KMS-11 (cell line): ENCODE data around the gene STK4.

ENCODE experiments used
- H2AFZ ChIP-seq: fragments of 200-600 bp; sonication (generic); 2 replicates; pipeline ENCODE4 v1.6.1; 2016; ENCODE audit warnings: antibody characterized with exemption, mixed run types, low read depth
- H3K27ac ChIP-seq: fragments of 200-600 bp; sonication (generic); 2 replicates; pipeline ENCODE4 v1.6.1; 2016; ENCODE audit warnings: mild to moderate bottlenecking, mixed run types
- H3K27me3 ChIP-seq: fragments of 200-600 bp; sonication (generic); 2 replicates; pipeline ENCODE4 v1.6.1; 2017; ENCODE audit warnings: mild to moderate bottlenecking, low read depth, mixed run types, moderate library complexity; ENCODE audit not compliant: insufficient read depth
- H3K36me3 ChIP-seq: fragments of 200-600 bp; sonication (generic); 2 replicates; pipeline ENCODE4 v1.6.1; 2017; ENCODE audit warnings: mild to moderate bottlenecking, mixed run types; ENCODE audit not compliant: insufficient read depth
- H3K4me1 ChIP-seq: fragments of 200-600 bp; sonication (generic); 2 replicates; pipeline ENCODE4 v1.6.1; 2016; ENCODE audit warnings: mild to moderate bottlenecking, low read depth, mixed run types; ENCODE audit not compliant: poor library complexity, severe bottlenecking
- H3K4me2 ChIP-seq: fragments of 200-600 bp; sonication (generic); 2 replicates; pipeline ENCODE4 v1.7.0; 2016; ENCODE audit warnings: mild to moderate bottlenecking, mixed run types
- H3K4me3 ChIP-seq: fragments of 200-600 bp; sonication (generic); IDR thresholded peaks from 2 replicates; pipeline ENCODE4 v1.6.1; 2017; ENCODE audit warnings: low read depth, low read length, mixed read lengths; ENCODE audit not compliant: insufficient read depth
- H3K79me2 ChIP-seq: fragments of 200-600 bp; sonication (generic); 2 replicates; pipeline ENCODE4 v1.6.1; 2016; ENCODE audit warnings: low read depth, mixed run types; ENCODE audit not compliant: insufficient read depth
- H3K9ac ChIP-seq: fragments of 200-600 bp; sonication (generic); 2 replicates; pipeline ENCODE4 v1.6.1; 2016; ENCODE audit warnings: mild to moderate bottlenecking, mixed run types
- H4K20me1 ChIP-seq: fragments of 200-600 bp; sonication (generic); 2 replicates; pipeline ENCODE4 v1.6.1; 2016; ENCODE audit warnings: mild to moderate bottlenecking, mixed run types; ENCODE audit not compliant: insufficient read depth
- CTCF ChIP-seq: fragments of 200-600 bp; sonication (generic); conservative IDR thresholded peaks from 2 replicates; pipeline ENCODE4 v1.6.1; 2017; ENCODE audit warnings: low read depth, mild to moderate bottlenecking, antibody characterized with exemption, low read length, moderate library complexity, mixed read lengths

The STK4 gene

GRCh38 chr20:45044084-45044573 is 77.8 kb downstream of the STK4 start:
- Histone ChIP-seq H3K4me2 (peak overlapping the region; percentile 1; the same call in 1 of the 2 replicates), H4K20me1 (no peaks in the 10 kb centered on the region), H3K36me3 (no peaks in the 10 kb centered on the region), H3K79me2 (peaks cover 32% of the 10 kb centered on the region; the same call in 1 of the 2 replicates), H3K9ac (no peak overlapping the region), H3K4me3 (no peak overlapping the region), H3K27ac (0 out of 2 replicates have a peak overlapping the region, but pooled peaks have one; percentile 4), H2AFZ (no peak overlapping the region), H3K4me1 (peaks cover 84% of the 10 kb centered on the region), H3K27me3 (no peaks in the 10 kb centered on the region)
- TF ChIP-seq CTCF, result peak; percentile 96

- H2AFZ ChIP-seq, result no peak overlapping the region
- no peak for TF ChIP-seq CTCF
- H3K9ac ChIP-seq, result no peak overlapping the region
- H3K27me3 ChIP-seq, result no peaks in the 10 kb centered on the region
- no peak overlapping the region for H3K4me3 ChIP-seq
- no peaks in the 10 kb centered on the region for H3K36me3 ChIP-seq
- 0 out of 2 replicates have a peak overlapping the region, but pooled peaks have one; percentile 4 for H3K27ac ChIP-seq
- peaks cover 36% of the 10 kb centered on the region; the same call in 1 of the 2 replicates for H3K79me2 ChIP-seq
- H4K20me1 ChIP-seq, result no peaks in the 10 kb centered on the region
- H3K4me2 ChIP-seq, result peak overlapping the region; percentile 1; the same call in 1 of the 2 replicates
- peaks cover 85% of the 10 kb centered on the region for H3K4me1 ChIP-seq
Measured at GRCh38 chr20:45044601-45045000, 78.3 kb downstream of the STK4 start.

GRCh38 chr20:45047581-45048119 is 81.3 kb downstream of the STK4 start:
- Histone ChIP-seq H3K27ac (no peak overlapping the region; the same call in 1 of the 2 replicates), H3K79me2 (peaks cover 48% of the 10 kb centered on the region; the same call in 1 of the 2 replicates), H3K4me1 (peaks cover 93% of the 10 kb centered on the region), H3K27me3 (no peaks in the 10 kb centered on the region), H3K9ac (no peak overlapping the region), H3K36me3 (no peaks in the 10 kb centered on the region), H3K4me2 (no peak overlapping the region), H2AFZ (no peak overlapping the region), H4K20me1 (no peaks in the 10 kb centered on the region), H3K4me3 (no peak overlapping the region)
- TF ChIP-seq CTCF, result no peak

- no peak for TF ChIP-seq CTCF
- H3K4me1 ChIP-seq, result peaks cover 100% of the 10 kb centered on the region
- H3K4me3 ChIP-seq, result no peak overlapping the region
- peak overlapping the region; percentile 95 for H3K4me2 ChIP-seq
- no peaks in the 10 kb centered on the region for H3K36me3 ChIP-seq
- H2AFZ ChIP-seq, result no peak overlapping the region
- H4K20me1 ChIP-seq, result no peaks in the 10 kb centered on the region
- H3K9ac ChIP-seq, result no peak overlapping the region
- H3K79me2 ChIP-seq, result peaks cover 48% of the 10 kb centered on the region; the same call in 1 of the 2 replicates
- H3K27me3 ChIP-seq, result no peaks in the 10 kb centered on the region
- H3K27ac ChIP-seq, result peak overlapping the region; percentile 92
Measured at GRCh38 chr20:45049438-45049837, 83.1 kb downstream of the STK4 start.
